Vagina (tissue), 2 donors: ENCODE data around the gene PACRG. TPM values are rescaled to one million over a fixed set of nuclear protein-coding genes. Genes with fewer than 3 reads are reported as not detected.

Experiments used
- DNase-seq, 2 donors: peaks; one replicate each; pipeline ENCODE4 v3.0.0-alpha.2; 2017; ENCODE audit errors: extremely low spot score in 2 of 2
- H3K27ac ChIP-seq: fragments of 200-600 bp; sonication (generic); one replicate; pipeline ENCODE4 v1.5.1; 2019
- H3K27me3 ChIP-seq: fragments of 200-600 bp; sonication (generic); one replicate; pipeline ENCODE4 v1.5.1; 2019
- H3K36me3 ChIP-seq, 2 donors: fragments of 200-600 bp; sonication (generic); one replicate each; pipeline ENCODE4 v1.5.1; 2017 to 2019
- H3K4me1 ChIP-seq: fragments of 200-600 bp; sonication (generic); one replicate; pipeline ENCODE4 v1.5.1; 2019
- H3K4me3 ChIP-seq, 2 donors: fragments of 200-600 bp; sonication (generic); 1 replicate in 1 of 2; 2 replicates in 1 of 2; pipeline ENCODE4 v1.5.1; 2016 to 2019
- H3K9me3 ChIP-seq: fragments of 200-600 bp; sonication (generic); one replicate; pipeline ENCODE4 v1.5.1; 2019
- POLR2A ChIP-seq, 2 donors: fragments of 450-650 bp; IDR thresholded peaks; one replicate each; pipeline ENCODE4 v1.6.1; 2017; ENCODE audit warnings: antibody characterized with exemption in 2 of 2, mild to moderate bottlenecking in 2 of 2, moderate library complexity in 2 of 2
- POLR2AphosphoS5 ChIP-seq, 2 donors: sonication (generic); formaldehyde crosslinking; IDR thresholded peaks; one replicate each; pipeline ENCODE4 v1.9.0; 2017; ENCODE audit warnings: antibody characterized with exemption in 2 of 2, mild to moderate bottlenecking in 2 of 2, low read depth in 1 of 2; ENCODE audit not compliant: insufficient read depth in 1 of 2
- intact Hi-C: fragments of 100-400 bp; cut with DNase I; formaldehyde crosslinking; loops from one replicate; pipeline ENCODE4 v1.15.1; 2023
- total RNA-seq: library from RNA; depleted of rRNA; stranded (reverse); fragments of >200 nt; gene quantifications from one replicate; pipeline ENCODE4 v1.2.3, GENCODE V29; 2016
- TF ChIP-seq, protein P1 (sequence below), 3 experiments: fragments of 450-650 bp in 2 of 3; fragments of 200-600 bp in 1 of 3; sonication (generic) in 1 of 3; IDR thresholded peaks; one replicate each; pipeline ENCODE4 v1.5.1; 2017 to 2019; ENCODE audit warnings: antibody characterized with exemption in 3 of 3, mild to moderate bottlenecking in 2 of 3, moderate library complexity in 2 of 3

The PACRG gene
- total RNA-seq, 1 donor from 2014 or later = not detected

DNA sequence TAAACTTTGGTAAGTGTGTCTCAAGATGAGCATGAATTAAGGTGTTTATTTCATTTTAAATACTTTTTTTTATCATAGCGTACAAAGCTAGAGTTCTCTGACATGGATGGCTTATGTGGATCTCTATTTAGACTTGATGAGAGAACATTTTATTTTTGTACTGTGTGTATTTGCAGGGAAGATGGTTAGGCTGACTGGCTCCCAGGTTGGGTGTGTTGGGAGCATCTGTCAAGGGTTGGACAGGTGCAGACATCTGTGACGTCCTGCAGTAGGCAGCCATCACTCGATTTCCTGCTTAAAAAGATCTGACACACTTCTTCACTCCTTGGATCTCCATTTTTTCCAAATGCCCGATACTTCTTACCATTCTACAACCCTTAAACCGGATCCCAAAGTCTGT is 464.8 kb downstream of the PACRG start:
- Histone ChIP-seq H3K27ac (no peak overlapping the region), H3K4me1 (no peaks in the 10 kb centered on the region), H3K36me3 (no peaks in the 10 kb centered on the region), H3K9me3 (no peaks in the 10 kb centered on the region), H3K27me3 (no peaks in the 10 kb centered on the region), H3K4me3 (no peak overlapping the region)
- DNase-seq = no peak
- intact Hi-C loops = no loop called here
- TF ChIP-seq POLR2A (IDR thresholded peaks at IDR 0.05) = no peak
- TF ChIP-seq, protein P1, sequence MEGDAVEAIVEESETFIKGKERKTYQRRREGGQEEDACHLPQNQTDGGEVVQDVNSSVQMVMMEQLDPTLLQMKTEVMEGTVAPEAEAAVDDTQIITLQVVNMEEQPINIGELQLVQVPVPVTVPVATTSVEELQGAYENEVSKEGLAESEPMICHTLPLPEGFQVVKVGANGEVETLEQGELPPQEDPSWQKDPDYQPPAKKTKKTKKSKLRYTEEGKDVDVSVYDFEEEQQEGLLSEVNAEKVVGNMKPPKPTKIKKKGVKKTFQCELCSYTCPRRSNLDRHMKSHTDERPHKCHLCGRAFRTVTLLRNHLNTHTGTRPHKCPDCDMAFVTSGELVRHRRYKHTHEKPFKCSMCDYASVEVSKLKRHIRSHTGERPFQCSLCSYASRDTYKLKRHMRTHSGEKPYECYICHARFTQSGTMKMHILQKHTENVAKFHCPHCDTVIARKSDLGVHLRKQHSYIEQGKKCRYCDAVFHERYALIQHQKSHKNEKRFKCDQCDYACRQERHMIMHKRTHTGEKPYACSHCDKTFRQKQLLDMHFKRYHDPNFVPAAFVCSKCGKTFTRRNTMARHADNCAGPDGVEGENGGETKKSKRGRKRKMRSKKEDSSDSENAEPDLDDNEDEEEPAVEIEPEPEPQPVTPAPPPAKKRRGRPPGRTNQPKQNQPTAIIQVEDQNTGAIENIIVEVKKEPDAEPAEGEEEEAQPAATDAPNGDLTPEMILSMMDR (IDR thresholded peaks at IDR 0.05) = no peak
- no peak for TF ChIP-seq POLR2AphosphoS5 (IDR thresholded peaks at IDR 0.05; ENCODE audit: insufficient read depth in 1 of 2, low read depth in 1 of 2)

DNA sequence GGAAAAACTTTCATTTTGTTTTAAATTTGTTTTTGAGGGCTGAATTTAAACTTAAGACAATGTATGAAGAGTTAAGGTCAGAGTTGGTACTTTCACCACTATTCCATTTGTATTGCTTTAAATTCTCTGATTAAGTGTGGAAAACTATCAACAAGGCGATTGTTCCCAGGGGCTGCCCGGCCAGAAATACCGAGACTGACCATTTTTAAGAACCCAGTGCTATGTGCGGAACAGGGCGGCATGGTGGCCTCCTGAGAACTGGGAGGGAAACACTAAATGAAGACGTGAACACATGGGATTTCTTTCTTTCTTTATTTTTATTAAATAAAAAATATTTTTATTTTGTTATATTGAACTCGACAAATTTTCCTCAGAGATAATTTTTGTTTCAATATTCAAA is 465.6 kb downstream of the PACRG start:
- H3K36me3 ChIP-seq = no peaks in the 10 kb centered on the region

DNA sequence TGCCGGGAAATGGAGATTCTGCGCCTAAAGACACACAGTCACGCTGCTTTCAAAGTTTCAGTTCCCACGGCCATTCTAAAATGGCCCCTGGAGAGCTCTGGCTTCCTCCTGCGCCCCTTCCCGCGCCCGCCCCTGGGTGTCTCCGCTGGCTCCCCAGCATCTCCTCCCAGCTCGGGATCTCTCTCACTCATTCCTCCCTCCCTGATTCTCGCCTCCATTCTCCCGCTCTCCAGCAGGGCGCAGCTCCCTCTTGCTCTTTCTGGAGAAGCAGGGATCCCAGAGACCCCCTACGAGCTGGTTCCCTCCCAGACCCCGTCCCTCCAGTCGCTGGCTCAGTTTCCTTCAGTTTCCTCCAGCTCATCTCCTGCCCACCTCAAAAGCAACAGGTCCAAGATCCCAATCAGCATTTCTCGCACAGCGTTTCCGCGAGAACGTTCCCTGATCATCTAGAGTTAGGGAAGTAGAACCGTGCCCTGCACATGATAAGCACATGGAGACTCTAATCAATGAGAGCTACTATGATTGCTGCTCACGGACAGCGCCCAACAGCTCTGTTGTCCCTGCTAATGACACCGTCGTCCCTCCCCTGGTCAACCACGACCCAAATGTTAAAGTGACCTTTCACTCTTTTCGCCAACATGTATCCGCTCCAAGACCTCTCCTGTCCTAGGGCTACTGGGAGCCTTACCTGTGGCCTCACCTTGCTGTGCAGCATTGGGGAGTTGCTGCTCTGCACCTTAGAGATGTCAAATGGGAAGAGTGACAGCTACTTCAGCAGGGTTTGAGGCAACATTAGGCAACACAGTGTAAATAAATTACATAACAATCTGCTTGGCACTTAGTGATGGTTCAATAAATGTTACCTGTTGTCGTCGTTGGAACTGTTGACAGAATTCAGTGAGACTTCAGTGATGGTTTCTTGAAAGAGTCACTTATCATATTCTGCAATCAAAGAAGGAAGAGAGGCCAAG is 468.2 kb downstream of the PACRG start:
- Histone ChIP-seq H3K4me3 (no peak overlapping the region), H3K27ac (no peak overlapping the region), H3K36me3 (no peaks in the 10 kb centered on the region), H3K27me3 (no peaks in the 10 kb centered on the region), H3K4me1 (no peaks in the 10 kb centered on the region), H3K9me3 (no peaks in the 10 kb centered on the region)
- intact Hi-C loops = no loop called here
- TF ChIP-seq POLR2A (IDR thresholded peaks at IDR 0.05) (no peak), POLR2AphosphoS5 (IDR thresholded peaks at IDR 0.05; ENCODE audit: insufficient read depth in 1 of 2, low read depth in 1 of 2) (no peak)
- TF ChIP-seq, protein P1 (IDR thresholded peaks at IDR 0.05) = no peak
- no peak for DNase-seq

More for the DNA sequence above, 465.6 kb downstream of the PACRG start:
- Histone ChIP-seq H3K27me3 (no peaks in the 10 kb centered on the region), H3K4me3 (no peak overlapping the region), H3K4me1 (no peaks in the 10 kb centered on the region), H3K9me3 (no peaks in the 10 kb centered on the region), H3K27ac (no peak overlapping the region)
- intact Hi-C loops = no loop called here
- no peak for DNase-seq
- TF ChIP-seq POLR2AphosphoS5 (IDR thresholded peaks at IDR 0.05; ENCODE audit: insufficient read depth in 1 of 2, low read depth in 1 of 2) = no peak

DNA sequence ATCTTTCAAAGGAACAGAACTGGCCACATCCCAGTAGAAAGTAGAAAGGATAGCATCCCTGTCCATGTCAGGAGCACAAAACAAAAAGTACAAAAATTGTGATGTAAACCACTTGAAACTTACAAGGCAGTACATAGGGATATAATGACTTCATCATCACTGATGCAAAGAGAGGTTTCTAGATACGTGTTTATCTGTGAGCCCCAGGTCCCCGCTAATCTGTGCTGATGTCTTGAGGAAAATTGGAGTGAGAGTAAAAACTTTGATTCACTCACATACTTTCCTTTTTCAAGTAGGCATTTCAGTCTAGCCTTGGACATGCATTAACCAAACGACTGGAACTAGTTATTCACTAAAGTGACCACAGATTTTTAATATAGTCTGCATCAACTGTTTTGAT is 470.1 kb downstream of the PACRG start:
- no peaks in the 10 kb centered on the region for H3K27me3 ChIP-seq
- intact Hi-C loops = no loop called here

GRCh38 chr6:163198396-163198795 is 470.6 kb downstream of the PACRG start:
- Histone ChIP-seq H3K36me3 (no peaks in the 10 kb centered on the region), H3K27me3 (no peaks in the 10 kb centered on the region), H3K4me1 (no peaks in the 10 kb centered on the region), H3K4me3 (no peak overlapping the region), H3K9me3 (no peaks in the 10 kb centered on the region), H3K27ac (no peak overlapping the region)
- TF ChIP-seq, protein P1 (IDR thresholded peaks at IDR 0.05) = no peak
- TF ChIP-seq POLR2A (IDR thresholded peaks at IDR 0.05) (no peak), POLR2AphosphoS5 (IDR thresholded peaks at IDR 0.05; ENCODE audit: insufficient read depth in 1 of 2, low read depth in 1 of 2) (no peak)
- intact Hi-C loops = no loop called here
- DNase-seq = no peak

More for the DNA sequence above, 470.1 kb downstream of the PACRG start:
- no peaks in the 10 kb centered on the region for H3K9me3 ChIP-seq
- no peaks in the 10 kb centered on the region for H3K36me3 ChIP-seq
- H3K27ac ChIP-seq = no peak overlapping the region
- H3K4me3 ChIP-seq = no peak overlapping the region
- no peaks in the 10 kb centered on the region for H3K4me1 ChIP-seq
- TF ChIP-seq POLR2A (IDR thresholded peaks at IDR 0.05) = no peak
- no peak for TF ChIP-seq POLR2AphosphoS5 (IDR thresholded peaks at IDR 0.05; ENCODE audit: insufficient read depth in 1 of 2, low read depth in 1 of 2)
- TF ChIP-seq, protein P1 (IDR thresholded peaks at IDR 0.05) = no peak
- DNase-seq = no peak
